ENCODE results near the gene HCST.

The HCST gene

DNA sequence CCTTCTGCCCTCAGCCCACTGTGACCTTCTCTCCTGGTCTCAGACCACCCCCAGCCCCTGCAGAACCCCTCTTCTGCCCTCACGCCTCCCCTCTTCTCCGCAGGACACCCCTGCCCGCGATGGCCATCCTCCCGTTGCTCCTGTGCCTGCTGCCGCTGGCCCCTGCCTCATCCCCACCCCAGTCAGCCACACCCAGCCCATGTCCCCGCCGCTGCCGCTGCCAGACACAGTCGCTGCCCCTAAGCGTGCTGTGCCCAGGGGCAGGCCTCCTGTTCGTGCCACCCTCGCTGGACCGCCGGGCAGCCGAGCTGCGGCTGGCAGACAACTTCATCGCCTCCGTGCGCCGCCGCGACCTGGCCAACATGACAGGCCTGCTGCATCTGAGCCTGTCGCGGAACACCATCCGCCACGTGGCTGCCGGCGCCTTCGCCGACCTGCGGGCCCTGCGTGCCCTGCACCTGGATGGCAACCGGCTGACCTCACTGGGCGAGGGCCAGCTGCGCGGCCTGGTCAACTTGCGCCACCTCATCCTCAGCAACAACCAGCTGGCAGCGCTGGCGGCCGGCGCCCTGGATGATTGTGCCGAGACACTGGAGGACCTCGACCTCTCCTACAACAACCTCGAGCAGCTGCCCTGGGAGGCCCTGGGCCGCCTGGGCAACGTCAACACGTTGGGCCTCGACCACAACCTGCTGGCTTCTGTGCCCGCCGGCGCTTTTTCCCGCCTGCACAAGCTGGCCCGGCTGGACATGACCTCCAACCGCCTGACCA is 37.2 kb downstream of the HCST start:
- DNase-seq = no peak

DNA sequence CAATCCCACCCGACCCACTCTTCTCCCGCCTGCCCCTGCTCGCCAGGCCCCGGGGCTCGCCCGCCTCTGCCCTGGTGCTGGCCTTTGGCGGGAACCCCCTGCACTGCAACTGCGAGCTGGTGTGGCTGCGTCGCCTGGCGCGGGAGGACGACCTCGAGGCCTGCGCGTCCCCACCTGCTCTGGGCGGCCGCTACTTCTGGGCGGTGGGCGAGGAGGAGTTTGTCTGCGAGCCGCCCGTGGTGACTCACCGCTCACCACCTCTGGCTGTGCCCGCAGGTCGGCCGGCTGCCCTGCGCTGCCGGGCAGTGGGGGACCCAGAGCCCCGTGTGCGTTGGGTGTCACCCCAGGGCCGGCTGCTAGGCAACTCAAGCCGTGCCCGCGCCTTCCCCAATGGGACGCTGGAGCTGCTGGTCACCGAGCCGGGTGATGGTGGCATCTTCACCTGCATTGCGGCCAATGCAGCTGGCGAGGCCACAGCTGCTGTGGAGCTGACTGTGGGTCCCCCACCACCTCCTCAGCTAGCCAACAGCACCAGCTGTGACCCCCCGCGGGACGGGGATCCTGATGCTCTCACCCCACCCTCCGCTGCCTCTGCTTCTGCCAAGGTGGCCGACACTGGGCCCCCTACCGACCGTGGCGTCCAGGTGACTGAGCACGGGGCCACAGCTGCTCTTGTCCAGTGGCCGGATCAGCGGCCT is 37.9 kb downstream of the HCST start:
- DNase-seq = no peak

DNA sequence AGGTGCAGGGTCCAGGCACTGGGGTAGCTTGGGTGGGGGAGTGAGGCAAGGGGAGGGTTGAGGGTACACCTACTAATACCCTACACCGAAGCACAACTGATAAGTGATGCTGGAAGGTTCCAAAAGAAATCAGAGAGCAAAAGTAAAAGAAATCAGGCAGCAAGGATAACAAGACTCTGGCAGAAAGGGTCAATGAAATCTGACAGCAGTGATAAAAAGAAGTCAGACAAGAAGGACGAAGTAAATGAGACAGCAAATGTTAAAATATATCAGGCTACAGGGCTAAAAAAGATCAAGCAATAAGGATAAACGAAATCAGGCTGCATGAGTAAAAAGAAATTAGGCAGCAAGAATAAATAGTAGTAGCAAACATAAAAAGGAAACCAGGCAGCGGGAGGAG is 38.5 kb downstream of the HCST start:
- DNase-seq = no peak

DNA sequence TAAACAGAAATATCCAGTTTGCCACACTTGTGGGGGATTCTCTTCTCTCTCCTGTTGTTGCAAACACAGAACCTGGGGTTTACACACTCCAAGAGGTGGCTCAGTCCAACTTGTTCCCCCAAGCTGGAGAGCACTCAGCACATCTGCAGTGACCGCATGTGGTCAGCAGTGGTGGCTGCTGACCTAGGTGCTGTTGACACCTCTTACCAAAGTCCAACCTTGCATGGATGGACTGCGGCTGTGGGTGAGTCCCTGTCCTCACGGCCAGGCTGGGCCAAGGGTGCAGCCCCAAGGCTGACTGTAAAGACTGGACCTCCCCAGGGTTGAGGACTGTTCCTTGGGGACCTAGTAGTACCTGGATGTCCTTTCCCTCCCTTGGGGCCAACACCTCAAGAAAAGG is 39.9 kb downstream of the HCST start:
- no peak for DNase-seq

DNA sequence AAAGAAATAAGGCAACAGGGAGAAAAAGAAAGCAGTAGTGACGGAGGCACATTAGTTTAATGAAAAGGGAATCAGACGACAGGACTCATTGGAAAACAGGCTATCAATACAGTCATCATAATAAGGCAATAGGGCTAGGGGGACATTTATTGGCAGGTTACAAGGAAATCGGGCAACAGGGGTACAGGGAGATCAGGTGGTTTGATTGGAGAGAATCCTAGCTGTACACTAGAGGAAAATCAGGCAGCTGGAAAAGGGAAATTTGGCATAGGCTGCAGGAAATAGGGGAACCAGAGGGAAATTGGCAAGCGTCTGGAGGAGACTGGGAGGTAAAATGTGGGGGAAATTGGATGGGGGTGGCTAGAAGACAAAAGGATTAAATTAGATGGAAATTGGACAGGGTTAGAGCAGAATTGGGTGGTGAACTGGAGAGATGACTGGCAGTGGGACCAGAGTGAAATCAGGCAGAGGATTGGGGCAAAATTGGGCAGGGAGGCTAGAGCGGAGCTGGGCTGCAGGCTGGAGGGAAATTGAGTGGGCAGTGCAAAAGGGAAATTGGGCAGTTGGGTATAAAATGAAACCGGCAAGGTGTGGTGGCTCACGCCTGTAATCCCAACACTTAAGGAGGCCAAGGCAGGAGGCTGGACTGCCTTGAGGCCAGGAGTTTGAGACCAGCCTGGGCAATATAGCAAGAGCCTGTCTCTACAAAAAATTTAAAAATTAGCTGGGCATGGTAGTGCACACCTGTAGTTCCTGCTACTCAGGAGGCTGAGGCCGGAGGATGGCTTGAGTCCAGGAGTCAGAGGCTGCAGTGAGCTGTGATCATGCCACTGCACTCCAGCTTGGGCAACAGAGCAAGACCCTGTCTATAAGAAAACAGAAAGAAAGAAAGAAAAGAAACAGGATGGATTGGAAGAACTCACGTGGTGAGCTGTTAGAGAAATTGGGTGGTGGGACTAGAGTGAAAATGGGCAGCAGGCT is 41.3 kb downstream of the HCST start:
- DNase-seq = no peak

DNA sequence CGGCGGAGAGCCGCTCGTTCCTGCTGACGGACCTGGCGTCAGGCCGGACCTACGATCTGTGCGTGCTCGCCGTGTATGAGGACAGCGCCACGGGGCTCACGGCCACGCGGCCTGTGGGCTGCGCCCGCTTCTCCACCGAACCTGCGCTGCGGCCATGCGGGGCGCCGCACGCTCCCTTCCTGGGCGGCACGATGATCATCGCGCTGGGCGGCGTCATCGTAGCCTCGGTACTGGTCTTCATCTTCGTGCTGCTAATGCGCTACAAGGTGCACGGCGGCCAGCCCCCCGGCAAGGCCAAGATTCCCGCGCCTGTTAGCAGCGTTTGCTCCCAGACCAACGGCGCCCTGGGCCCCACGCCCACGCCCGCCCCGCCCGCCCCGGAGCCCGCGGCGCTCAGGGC is 42.2 kb downstream of the HCST start:
- no peak for DNase-seq

DNA sequence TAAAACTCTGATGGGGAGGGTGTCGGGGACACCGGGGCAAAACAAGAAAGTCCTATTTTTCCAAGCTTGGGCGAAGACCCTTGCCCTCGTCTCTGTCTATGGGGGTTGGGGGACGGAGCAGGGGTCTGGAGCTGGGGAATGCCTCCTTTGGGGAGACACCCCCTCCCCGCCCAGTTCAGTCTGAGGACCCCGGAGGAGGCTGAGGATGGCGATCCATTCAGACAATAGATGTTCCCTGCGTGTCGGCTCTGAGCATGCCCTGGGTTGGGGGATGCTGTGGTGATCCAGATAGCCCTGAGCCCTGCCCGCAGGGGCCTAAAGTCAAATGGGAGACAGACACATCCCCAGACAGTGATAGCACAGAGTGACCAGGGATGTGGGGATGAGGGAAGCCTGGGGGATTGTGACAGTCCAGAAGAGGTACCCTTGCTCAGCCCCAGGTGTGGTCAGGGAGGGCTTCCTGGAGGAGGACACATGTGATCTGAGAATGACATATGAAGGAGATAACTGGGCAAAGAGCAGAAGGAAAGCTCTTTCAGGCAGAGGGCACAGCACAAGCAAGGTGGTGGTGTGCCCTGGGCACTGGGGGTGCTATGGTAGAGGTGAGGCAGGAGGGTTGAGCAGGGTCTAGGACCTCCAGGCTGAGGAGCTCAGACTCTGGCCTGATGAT is 42.9 kb downstream of the HCST start:
- DNase-seq = no peak

DNA sequence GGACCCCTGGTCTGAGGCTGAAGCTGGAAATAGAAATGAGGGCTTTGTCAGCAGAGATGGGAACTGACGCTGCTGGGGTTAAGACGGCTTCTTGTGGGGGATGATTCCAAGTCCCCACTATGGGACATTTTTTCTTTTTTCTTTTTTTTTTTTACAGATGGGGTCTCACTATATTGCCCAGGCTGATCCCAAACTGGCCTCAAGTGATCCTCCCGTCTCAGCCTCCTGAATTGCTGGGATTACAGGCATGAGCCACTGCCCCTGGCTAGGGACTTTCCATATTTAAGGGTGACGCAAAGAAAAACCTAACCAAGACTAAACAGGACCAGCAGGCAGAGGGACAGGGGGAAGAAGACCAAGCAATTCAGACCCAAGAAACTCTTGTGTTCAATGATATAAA is 43.9 kb downstream of the HCST start:
- no peak for DNase-seq

DNA sequence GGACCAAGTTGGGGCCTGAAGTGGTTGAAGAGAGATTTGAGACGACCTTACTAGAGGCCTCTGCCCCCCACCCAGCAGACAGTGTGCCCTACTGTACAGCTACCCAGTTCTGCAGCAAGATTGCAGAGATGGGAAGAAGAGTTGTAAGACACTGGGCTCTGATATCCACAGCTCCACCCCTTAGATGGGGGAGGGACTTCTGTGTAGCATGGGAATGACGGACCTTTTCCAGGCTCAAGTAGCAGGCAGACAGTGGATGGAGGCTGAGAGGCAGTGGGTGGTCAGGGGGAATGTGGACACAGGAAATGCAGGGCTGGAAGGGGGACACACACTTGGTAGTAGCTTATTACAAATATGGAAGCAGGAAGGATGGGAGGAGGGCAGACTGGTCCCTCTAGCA is 46.8 kb downstream of the HCST start:
- no peak for DNase-seq
